ENCODE measurements around the gene DPCD.
"Not testable (repeated sequence)": the region's sequence is repeated elsewhere in the genome, so short reads cannot be mapped to it uniquely, and the experiment has no call there.

Gene DPCD

DNA sequence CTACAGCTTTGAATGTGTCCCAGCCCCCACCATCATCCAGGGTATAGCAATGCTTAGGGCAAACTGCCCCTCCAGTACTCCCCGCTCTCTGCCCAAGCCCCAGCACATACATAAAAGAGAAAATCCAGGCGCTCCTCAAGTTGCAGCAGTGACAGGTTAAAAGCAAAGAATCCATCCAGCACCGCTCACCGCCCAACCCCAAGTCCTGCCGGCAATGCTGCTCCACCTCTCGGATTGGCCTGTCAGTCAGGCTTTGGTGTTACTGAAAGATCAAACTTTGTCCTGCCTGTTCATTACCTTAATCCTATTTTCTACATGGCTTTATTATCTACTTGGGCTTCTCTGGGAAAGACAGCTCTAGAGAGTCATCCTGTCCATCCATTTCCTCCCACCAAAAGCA, 31.9 kb downstream of the DPCD start:
- DNase-seq: no peak

DNA sequence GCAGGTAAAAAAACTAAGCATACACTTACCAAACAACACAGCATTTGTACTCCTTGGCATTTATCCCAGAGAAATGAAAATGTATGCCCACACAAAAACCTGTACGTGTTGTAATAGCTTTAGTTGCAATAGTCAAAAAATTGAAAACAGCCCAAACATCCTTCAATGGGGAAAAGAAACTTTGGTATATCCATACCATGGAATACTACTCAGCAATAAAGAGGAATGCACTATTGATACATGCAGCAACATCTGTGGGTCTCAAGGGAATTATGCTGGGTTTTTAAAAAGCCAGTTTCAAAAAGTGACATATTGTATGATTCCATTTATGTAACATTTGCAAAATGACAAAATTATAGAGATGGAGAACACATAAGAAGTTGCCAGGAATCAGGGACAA, 35.4 kb downstream of the DPCD start:
- no peak for DNase-seq

DNA sequence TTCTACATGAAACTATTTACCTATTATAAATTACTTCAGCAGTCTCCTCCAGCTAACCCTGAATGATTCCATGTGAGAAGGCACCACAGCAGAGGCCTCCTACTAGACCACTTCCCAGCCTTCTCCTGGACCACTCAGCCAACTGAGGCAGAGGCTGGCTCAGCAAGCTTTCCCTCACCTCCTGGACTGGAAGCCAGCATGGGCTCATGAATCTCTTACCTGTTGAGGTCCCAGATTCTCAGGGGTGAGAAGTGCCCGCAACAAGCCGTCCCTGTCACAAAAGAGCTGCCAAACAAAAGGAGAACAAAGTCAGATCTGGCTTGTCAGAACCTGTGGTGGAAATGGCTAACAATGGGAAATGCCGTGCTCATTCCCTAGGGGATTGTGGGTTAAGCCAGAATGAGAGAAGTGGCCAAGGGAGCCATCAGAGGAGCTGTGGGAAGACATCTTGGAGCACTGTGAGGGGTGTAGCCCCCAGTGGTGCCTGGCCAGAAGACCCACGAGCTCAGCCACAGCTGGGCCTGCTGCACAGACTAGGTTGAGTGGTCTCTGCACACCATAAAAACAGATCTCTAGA, 36.5 kb downstream of the DPCD start:
- no peak for DNase-seq

DNA sequence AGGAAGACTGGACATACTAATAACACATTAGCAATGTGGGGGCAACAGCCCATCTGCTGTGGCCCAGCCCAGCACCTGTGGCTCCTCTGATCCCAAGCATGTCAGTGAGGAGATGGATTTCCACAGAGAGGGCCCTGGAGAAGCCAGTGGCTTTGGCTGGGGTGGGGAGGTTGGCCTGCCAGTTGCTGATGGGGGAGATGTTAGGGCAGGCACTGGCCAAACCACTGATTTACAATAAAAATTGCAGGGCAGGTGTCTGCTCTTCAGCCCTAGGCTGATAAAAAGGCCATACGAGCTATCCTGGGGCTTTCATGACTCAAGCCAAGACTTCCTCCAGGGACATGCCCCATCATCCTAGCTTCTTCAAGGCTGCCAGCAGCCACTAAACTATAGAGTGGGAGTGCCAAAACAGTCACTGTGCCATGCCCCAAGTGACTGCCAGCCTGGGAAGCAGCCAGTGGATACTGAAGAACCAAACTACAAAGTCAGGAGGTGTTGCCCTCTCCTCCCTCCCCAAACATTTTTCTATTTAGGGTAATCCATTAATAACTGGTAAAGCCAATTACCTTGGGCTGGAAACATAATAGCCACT, 37.8 kb downstream of the DPCD start:
- no peak for DNase-seq

DNA sequence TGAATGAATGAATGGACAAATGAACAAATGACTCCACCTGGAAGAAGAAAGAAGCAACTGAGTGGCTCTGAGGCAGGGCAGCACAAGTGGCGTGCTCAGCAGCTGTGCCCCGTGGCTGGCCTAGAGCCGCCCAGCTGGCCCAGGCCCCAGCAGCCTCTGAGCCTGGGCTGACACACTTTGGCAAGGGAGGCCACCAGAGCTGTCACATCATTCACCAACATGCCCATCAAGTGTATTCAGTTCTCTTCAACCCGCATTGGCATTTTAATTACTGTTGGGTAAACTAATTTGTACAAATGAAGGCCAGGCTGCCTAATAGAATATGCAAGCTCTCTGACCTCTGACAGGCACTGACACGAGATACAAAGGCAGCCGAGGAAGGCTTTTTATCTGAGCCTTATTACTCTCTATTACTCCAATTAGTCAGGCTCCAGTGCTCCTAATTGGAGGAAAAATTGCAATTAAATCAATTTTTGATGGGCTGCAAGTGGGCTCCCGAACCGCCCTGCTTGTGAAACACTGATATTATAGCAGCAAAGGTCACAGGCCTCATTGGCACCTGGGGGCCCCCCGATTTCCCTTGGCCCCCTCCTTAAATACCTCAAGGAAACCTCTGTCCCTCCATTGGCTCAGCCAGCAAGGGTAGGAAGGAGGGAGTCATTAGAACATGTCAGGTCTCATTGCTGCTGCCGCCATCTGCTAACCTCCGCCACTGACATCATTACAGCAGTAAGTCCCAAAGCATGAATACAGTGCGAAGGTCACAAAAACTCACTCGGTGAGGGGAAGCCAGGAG, 41.9 kb downstream of the DPCD start:
- DNase-seq: peak in 6 of 14 donors; percentile 10 to 56 (median 38)

DNA sequence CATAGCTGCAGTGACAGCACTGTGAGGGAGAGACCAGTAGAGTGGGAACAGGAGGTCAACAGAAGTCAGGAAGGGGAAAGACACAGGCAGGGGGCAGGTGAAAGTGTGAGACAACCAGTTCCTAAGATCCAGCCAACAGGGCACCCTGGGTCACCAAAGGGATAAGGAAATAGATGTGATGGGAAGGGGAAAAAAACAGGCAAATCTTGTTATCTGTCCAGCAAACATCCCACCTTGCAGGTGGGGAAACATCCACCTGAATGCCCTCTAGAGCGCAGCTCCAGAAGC, 42.5 kb downstream of the DPCD start:
- DNase-seq: no peak

DNA sequence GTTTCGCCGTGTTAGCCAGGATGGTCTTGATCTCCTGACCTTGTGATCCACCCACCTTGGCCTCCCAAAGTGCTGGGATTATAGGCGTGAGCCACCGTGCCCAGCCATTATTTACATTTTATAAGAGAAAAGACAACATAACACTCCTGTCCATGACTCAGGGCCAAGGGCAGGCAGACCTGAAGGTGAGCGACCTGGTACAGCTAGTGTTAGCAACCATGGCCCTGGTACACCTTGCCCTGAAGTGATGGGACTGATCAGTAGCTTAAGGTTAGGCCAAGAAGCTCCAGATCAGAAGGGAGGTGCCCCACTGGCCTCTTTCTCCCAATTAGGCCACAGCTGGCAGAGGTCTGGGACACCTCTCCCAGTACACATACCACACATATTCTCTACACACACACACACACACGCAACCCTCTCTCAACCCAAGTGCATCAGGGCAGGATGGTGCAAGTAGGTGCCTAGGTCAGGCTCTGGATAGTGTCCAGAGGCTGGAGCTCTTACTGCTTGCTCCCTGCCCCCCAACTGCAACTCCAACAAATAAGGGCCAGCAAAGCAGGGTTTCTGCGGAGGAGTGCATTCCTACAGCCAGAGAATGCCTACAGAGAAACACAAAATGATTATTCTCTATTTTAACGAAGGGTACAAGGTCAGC, 43.8 kb downstream of the DPCD start:
- no peak for DNase-seq

DNA sequence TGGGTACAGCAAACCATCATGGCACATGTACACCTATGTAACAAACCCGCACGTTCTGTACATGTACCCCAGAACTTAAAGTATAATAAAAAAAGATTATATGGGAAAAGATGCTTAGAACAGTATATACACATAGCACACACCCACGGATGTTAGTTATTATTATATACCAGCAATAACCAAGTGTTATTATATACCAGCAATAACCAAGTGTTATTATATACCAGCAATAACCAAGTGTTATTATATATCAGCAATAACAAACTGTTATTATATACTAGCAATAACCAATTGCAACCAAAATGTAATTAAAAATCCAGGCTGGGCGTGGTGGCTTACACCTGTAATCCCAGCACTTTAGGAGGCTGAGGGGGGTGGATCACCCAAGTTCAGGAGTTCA, 45.4 kb downstream of the DPCD start:
- not testable (repeated sequence) for DNase-seq

DNA sequence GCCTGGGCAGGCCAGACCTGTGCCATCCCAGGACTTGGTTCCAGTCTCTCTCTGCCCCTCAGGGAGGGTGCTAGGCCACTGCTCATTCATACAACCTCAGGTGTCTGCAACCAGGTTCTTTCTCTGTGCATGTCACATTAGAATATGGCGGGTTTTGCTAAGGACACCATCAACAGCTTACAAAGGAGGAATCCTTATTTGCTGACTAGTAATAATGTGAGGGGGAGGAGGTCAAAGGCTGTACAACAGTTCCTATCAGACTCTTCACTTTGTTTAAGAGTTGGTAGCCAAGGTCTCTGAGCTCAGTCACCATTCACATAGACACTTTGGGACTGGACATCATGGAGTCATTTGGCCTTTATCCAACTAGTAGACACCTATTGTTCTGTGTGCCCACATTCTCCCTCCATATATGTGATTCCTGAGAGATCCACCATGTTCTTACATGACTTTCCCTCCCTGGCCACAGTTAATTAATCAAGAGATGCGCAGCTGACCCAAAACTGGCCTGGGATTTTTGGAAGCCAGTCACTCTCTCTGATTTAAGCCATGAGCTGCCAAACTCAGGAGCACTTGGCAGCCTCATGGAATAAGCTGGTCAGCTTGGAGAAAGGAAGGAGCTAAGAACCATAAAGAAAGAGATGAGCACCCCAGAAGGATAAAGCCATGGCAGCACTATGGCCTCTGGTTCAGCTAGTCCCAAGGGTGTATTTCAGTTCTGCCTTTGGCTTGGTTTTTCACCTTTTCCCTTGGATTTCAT, 51.2 kb downstream of the DPCD start:
- DNase-seq: peak in 1 of 14 donors; percentile 7

DNA sequence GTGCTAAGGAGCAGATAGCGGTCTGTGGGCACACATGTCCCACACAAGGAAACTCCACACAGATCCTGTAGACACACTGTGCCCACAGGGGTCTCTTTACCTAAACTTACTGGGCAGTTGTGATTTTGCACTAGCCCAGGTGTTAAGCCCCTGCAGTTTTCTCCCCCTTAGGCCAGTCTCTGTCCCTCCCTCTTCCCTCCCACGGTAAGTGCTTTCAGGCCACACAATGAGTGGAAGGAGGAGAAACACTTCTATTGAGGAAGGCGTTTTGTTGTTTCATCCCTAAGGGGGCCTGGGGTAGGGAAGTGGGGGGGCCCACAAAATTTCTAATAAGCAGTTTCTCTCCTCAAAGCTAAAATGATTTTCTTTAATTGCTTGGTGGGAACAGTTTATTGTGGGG, 55.4 kb downstream of the DPCD start:
- DNase-seq: no peak

DNA sequence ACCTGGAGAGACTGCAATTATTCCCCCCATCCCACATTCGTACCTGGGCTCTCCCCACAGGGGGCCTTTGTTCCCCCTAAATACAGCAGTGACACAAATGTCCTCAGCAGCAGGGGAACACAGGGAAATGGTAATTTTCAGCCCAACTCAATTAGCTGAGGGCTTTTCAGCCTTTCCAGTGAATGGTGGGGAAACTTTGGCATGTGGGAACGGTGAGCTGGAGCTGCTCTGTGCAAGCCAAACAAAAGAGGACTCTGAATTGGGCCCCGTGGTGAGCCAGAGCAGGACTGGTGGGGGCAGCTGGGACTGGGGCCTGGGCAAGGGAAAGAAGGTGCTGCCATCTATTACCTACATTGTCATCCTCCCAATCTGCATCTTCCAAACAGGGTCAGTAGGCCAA, 55.9 kb downstream of the DPCD start:
- peak in 5 of 14 donors; percentile 11 to 46 (median 24) for DNase-seq

DNA sequence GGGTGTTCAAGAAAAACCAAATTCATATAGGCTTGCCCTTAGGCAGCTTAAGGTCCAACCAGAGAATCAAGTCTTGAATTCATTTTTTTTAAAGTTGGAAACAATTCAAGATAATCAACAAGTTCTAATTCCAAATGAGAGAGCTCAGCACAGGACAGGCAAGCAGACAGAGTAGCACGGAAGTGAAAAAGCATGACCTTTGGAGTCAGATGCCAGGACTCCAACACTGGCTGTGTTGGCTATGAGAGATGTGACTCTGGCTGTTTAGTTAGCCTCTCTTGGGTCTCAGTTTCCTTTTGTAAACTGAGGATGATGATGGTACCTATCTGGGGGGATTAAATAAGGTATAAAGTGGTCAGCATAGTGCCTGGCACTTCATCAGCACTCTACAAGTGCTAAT, 57.5 kb downstream of the DPCD start:
- DNase-seq: no peak

DNA sequence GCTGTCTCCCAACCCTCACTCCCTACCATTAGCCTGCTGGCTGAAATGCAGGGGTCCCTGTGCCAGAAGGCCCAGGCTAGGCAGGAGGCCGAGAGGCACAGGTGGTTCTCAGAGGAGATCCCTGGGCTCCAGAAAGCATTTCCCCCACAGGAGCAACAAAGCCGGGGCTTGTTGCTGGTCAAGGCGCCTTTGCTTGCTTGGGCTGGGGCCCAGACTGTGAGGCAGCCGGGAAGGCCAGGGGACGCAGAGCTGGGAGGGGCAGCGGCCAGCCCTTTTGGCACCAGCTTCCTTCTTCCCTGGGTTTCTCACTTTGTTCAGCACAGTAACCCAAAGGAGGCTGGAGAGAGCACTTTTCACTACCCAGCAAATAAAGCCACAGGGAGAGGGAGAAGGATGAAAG, 58.2 kb downstream of the DPCD start:
- DNase-seq: peak in 11 of 14 donors; percentile 12 to 83 (median 39)

DNA sequence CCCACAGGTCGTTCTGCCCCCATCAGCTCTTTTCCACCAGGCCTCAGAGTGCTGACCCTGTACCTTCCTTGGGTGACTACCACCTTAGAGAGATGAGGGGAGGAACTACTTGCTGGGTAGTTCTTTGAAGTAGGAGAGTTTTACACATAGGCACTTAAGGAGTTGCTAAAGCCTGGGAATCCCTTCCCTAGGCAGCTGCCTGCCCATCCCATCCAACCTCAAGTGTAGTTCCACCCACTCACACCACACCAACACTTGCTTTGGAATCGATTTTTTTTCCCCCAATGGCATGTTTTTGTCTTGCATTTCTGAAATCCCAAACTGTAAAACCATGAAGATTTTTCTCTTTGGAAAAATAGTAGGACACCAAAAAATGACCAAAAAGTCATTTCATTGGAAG, 59.1 kb downstream of the DPCD start:
- no peak for DNase-seq

DNA sequence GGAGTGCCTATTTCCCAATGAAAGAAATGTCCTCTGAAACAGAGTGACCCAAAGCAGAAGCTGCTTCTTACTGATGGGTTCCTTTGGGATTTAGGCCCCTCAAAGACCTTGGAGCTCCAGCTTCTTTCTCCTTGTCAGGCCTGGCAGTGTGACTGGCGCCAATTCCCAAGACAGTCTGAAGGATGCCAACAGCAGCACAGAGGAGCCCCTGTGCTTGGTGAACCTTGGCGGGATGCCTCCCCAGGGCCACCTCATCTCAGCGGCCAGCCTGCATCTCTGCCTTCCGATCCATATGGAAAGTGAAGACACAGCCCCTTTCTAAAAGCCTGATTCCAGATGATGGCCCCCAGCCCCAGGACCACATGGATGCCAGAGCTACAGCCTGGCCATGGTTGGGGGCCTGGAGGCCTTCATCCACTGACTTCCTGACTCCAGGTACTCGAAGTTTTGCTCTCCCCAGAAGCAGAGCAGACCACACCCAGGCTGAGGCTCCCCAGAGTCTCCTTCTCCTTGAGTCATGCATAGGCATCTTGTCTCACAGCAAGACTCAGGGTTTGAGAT, 61.5 kb downstream of the DPCD start:
- DNase-seq: peak in 4 of 14 donors; percentile 7 to 36 (median 18)

DNA sequence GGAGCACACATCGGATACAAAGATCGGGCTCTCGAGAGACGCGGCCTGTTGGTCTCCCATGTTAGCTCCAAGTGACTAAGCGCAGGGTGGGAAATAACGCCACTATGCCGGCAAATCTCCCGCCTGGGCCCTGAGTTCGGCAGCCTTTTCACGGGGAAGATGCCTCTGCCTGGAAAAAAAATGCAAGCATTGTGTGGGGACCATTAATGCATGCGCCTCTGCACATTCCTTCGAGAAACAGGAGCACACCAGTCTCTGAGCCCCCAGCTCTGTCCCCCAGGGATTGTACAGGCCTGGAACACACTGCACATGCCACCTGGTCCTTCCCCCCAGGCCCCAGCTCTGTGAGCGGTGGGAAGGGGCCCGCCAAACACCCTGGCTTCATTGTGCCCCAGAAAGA, 62.7 kb downstream of the DPCD start:
- DNase-seq: no peak

DNA sequence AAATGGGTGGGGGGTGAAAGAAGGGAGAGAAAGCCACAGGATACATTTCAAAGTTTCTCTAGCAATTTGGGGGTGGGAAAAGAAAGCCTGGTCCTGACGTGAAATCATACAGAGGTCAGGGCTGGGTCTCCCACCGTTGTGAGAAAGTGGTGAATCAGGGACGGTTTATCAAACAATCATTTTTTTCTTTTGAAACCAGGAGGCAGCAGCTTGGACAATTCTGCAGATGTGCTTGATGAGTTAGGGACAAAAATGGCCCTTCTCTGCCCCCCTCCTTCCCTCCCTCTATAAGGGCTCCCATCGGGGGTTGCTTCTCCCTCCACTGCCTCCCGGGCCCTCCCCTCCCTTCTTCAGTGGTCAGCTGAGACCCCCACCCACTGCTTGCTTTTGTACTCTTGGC, 63.2 kb downstream of the DPCD start:
- DNase-seq: no peak

DNA sequence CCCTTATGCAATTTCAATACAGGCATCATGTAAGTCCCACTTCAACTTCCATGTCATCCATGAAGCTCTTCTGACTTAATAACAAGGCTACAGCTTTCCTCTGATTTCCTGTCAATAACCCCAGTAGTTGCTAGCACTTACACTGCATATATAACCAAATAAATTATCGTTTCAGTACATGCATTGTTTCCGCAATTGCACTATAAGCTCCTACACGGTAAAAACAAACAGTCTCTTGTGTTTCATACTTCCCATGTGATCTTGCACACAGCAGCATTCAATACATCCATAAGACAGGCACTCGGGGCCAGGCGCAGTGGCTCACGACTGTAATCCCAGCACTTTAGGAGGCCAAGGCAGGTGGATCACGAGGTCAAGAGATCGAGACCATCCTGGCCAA, 65.4 kb downstream of the DPCD start:
- no peak for DNase-seq

DNA sequence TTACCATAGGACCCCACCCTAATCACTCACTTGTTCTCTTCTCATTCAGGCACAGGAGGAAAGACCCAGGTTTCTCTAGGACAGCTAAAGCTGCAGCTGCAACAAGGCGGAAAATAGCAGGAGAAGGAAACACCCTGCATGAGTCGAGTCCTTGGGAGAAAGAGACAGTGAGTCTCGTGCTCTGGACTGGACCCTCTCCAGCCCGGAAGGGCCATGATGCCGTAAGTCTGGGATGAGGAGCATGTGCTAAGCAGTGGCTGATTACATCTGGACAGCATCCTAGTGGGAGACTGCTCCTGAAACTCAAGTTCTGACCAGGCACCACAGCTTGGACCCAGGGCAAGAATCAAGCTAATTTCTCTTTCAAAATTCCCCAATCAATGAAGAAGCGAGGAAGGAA, 67.4 kb downstream of the DPCD start:
- DNase-seq: no peak

DNA sequence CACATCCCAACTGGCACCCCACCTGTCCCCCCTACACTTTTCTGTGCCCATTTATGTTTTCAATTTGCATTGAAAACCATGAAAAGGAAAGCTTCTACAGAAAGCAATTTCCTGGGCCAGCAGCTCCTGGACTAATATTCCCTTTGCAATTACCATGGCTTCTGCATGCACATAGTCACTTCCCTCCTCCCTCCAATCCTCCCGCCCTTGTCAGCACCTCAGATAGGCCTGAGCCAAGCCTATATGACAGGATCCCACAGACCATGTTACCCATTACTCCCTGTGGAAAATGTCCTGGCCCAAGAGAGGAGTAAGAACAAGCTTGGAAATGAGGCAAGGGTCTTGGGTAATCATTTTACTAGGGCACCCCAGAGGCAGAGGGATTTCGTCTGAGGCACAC, 68.8 kb downstream of the DPCD start:
- no peak for DNase-seq

DNA sequence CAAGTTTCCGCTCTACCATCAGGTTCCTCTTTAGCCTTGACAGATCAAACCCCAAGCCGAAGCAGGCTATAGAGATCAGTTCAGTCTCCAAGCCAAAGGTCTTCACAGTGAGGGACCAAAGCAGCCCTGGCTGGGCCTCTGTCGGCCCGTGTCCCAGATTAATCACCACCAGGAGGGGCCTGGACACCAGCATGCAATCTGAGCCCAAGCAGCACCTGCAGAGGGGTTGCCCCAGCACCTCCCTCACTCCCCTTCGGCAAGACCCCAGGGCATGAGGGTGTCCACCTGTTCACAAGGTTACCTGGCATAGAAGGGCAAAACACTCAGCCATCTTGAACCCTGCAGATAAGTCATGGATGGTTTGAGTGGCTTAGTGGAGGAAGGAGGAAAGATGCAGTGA, 70.9 kb downstream of the DPCD start:
- no peak for DNase-seq
